ENCODE measurements around the gene MAEA.
"Not testable (repeated sequence)": the region's sequence is repeated elsewhere in the genome, so short reads cannot be mapped to it uniquely, and the experiment has no call there.

Gene MAEA

GRCh38 chr4:1321946-1322650 lies 32.4 kb downstream of the MAEA start:
- DNase-seq (ENCODE audit: low spot score) = no peak

GRCh38 chr4:1323280-1323634 lies 33.6 kb downstream of the MAEA start:
- no peak for DNase-seq (ENCODE audit: low spot score)

GRCh38 chr4:1323635-1324442 lies 34.1 kb downstream of the MAEA start:
- DNase-seq (ENCODE audit: low spot score) = no peak

- DNase-seq (ENCODE audit: low spot score) = not testable (repeated sequence)
Observed at GRCh38 chr4:1324443-1325175, 34.9 kb downstream of the MAEA start.

- no peak for DNase-seq (ENCODE audit: low spot score)
Observed at GRCh38 chr4:1325176-1325480, 35.4 kb downstream of the MAEA start.

GRCh38 chr4:1325681-1326635 lies 36.3 kb downstream of the MAEA start:
- no peak for DNase-seq (ENCODE audit: low spot score)

- DNase-seq (ENCODE audit: low spot score) = no peak
Observed at GRCh38 chr4:1326751-1327525, 37.2 kb downstream of the MAEA start.

GRCh38 chr4:1327526-1328266 lies 38.0 kb downstream of the MAEA start:
- DNase-seq (ENCODE audit: low spot score) = no peak

- DNase-seq (ENCODE audit: low spot score) = no peak
Observed at GRCh38 chr4:1328267-1329155, 38.8 kb downstream of the MAEA start.

- no peak for DNase-seq (ENCODE audit: low spot score)
Observed at GRCh38 chr4:1329408-1330371, 40.0 kb downstream of the MAEA start.

GRCh38 chr4:1330761-1331590 lies 41.3 kb downstream of the MAEA start:
- DNase-seq (ENCODE audit: low spot score) = no peak

GRCh38 chr4:1331591-1332353 lies 42.1 kb downstream of the MAEA start:
- no peak for DNase-seq (ENCODE audit: low spot score)

- no peak for DNase-seq (ENCODE audit: low spot score)
Observed at GRCh38 chr4:1332686-1333085, 43.0 kb downstream of the MAEA start.

GRCh38 chr4:1333256-1333655 lies 43.6 kb downstream of the MAEA start:
- no peak for DNase-seq (ENCODE audit: low spot score)

GRCh38 chr4:1333851-1334578 lies 44.3 kb downstream of the MAEA start:
- DNase-seq (ENCODE audit: low spot score) = not testable (repeated sequence)

- no peak for DNase-seq (ENCODE audit: low spot score)
Observed at GRCh38 chr4:1334579-1334895, 44.8 kb downstream of the MAEA start.

Measured in HuH-7.5 (cell line).